DMS114 treated with DMSO at 0.1 percent for 48 hours (cell line): ENCODE data around the gene SLC10A1.
"Not testable (repeated sequence)": the region's sequence is repeated elsewhere in the genome, so short reads cannot be mapped to it uniquely, and the experiment has no call there.

Source experiments
- DNase-seq: peaks from one replicate; lab custom pipeline; 2025; ENCODE audit not compliant: unreplicated experiment; lab: John Stamatoyannopoulos, UW

The SLC10A1 gene

DNA sequence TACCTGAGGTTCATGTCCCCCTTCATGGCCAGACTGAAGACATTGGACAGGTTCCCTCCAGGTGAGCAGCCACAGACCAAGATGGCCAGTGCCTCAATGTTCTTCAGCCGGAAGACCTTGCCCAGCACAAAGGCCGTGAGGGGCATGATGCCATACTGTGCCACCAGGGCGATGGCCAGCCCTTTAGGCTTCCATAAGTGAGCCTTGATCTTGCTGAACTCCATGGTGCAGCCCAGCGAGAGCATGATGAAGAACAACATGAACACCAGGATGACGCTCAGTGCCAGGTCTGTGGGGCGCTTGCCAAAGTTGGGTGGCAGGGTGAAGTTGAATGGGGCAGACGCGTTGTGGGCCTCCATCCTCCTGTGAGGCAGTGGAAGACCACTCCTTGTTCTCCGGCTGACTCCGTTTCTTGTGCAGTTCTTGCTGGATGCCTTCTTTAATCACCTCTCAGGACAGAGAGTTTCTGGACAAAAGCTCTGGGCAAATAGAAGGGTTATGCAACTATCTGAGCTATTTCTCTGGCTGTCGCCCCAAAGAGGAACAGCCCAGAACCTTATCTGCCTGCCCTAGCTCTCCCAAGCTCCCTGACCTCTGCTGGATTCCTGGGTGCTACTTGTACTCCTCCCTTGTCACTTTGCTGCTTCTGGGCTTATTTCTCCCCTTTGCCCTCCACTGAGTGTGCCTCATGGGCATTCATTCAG, at the start of gene SLC10A1:
Gene SLC10A1 (minus strand): TSS at position 445 of the 704 bp plus-strand sequence. CDS start 86 bp downstream, at position 359.
- DNase-seq: no peak

GRCh38 chr14:69845787-69846186, 48.7 kb upstream of the SLC10A1 start:
- DNase-seq: no peak

GRCh38 chr14:69845050-69845581, 48.1 kb upstream of the SLC10A1 start:
- DNase-seq: no peak

DNA sequence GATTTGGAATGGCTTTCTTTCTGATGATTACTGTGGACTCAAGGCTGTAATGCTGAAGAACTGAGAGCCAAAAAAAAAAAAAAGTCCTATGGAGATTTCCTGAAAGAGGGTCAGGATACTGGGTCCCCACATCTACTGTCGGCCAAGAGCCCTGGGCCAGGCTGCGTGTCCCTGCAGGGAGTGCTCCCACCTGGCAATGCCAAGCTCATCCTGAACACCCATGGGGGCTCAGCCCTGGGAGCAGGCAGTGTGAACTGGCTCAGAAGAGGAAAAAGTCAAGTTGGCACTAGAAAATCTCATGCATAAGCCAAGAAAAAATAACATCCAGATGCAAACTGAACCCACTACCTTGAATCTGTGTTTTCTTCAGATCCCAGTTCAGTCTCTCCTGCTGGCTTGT, 47.1 kb upstream of the SLC10A1 start:
- DNase-seq: no peak

DNA sequence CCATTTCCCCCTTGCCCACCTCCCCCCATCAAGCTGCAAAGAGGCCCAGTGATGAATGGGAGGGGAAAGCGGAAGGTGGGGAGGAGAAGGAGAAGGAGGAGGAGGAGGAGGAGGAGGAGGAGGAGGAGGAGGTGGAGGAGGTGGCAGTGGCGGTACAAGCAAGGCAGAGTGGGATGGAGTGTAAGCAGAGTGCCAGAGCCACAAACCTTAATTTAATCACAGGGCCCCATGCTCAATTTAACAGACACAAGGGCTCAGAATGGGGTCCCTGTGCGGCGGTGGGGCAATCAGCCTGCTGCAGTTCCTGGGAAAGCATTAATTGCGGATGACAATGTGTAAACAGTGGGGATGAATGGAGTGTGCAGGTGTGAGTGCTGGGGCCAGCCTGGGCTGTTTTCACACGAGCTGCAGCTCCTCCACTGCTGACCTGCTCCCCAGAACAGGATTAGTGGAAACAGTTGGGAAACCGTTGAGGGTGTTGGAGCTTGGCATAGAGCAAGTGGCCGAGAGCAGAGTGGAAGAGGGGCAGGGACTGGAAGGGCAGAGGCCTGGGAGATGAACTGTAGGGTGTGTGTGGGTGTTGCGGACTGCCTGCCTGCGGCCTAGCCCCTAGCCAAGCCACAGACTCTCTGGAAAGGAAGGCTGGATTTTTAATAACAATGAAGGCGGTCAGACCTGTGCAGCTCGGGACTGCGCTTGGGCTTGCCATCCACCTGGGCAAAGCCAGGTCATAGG, 45.8 kb upstream of the SLC10A1 start:
- no peak for DNase-seq

GRCh38 chr14:69841656-69842055, 44.6 kb upstream of the SLC10A1 start:
- DNase-seq: no peak

DNA sequence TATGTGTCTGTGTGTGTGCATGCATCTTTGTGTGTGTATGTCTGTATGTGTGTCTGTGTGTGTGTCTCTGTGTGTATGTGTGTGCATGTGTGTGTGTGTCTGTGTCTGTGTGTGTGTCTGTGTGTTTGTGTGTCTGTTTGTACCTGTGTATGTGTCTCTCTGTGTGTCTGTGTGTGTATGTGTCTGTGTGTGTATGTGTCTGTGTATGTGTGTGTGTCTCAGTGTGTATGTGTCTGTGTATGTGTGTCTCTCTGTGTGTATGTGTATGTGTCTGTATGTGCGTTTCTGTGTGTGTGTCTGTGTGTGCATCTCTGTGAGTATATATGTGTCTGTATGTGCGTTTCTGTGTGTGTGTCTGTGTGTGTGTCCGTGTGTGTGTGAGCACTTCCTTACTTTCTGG, 42.6 kb upstream of the SLC10A1 start:
- DNase-seq: no peak

DNA sequence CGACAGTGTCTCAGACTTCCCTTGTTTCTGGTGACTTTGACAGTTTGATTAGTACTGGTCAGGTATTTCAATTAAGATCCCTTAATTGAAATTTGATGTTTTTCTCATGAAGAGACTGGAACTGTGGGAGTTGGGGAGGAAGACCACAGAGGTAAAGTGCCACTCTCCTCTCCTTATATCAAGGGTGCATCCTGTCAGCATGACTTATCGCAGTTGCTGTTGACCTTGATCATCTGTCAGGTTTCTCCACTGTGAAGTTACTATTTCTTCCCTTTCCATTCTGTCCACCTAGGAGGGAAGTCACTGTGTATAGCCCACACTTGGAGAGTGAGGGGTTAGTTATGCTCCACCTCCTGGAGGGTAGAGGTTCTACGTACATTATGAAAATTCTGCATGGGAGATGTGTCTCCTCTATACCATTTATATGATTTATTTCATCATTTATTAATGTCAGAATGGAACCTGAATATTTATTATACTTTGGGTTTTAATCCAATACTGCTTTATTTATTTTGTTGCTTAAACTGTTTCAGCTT, 41.9 kb upstream of the SLC10A1 start:
- no peak for DNase-seq

DNA sequence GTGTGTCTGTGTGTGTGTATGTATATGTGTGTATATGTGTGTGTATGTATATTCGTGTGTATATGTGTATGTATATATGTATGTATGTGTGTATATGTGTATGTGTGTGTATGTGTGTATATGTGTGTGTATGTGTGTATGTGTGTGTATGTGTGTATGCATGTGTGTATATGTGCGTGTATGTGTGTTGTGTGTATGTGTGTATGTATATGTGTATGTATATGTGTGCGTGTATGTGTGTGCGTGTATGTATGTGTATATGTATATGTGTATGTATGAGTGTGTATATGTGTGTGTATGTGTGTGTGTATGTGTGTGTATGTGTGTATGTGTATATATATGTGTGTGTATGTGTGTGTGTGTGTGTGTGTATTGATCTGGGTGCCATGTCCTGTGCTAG, 31.8 kb upstream of the SLC10A1 start:
- no peak for DNase-seq

GRCh38 chr14:69828354-69828753, 31.3 kb upstream of the SLC10A1 start:
- no peak for DNase-seq

DNA sequence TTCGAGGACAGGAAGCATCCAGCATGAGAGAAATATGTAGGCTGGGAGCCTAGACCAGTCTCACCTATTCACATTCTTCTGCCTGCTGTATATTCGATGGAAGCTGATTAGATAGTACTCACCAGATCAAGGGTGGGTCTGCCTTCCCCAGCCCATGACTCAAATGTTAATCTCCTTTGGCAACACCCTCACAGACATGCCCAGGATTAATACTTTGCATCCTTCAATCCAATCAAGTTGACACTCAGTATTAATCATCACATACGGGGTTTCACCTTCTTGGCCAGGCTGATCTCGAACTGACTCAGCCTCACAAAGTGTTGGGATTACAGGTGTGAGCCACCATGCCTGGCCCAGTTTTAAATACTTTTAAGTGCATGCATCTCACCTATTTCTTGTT, 30.5 kb upstream of the SLC10A1 start:
- no peak for DNase-seq

DNA sequence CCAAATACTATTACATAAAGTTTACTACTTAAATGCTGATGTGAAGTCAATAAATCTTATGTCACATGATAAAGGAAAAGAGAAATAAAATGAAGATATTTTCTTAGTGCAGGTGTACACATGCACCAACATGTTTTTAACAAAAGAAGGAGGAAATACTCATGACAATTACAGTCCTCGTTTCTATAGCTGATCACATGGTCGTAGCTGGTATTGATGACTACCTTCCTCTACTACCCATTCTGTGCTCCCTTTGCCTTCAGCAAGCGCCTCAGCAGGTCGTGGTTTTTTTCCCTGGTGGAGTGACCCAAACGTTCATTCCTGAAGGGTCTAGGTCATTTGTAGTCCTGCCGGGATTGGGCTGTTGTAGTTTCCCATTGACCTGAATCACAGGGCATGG, 25.4 kb upstream of the SLC10A1 start:
- DNase-seq: no peak

DNA sequence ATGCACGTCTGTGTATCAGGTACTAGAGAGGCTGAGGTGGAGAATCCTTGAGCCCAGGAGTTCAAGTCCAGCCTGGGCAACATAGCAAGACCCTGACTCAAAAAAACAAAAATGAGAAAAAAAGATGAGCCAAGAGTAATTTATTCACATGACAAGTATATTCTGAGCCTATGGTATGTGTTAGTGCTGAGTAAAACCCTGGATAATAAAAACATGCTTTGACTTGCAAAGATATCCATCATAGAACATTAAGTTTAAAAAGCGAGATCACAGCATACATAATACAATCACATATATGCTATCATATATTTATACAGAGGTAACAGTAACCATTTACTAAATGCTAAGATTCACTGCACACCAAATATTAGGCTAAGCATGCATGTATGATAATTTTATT, 23.9 kb upstream of the SLC10A1 start:
- no peak for DNase-seq

DNA sequence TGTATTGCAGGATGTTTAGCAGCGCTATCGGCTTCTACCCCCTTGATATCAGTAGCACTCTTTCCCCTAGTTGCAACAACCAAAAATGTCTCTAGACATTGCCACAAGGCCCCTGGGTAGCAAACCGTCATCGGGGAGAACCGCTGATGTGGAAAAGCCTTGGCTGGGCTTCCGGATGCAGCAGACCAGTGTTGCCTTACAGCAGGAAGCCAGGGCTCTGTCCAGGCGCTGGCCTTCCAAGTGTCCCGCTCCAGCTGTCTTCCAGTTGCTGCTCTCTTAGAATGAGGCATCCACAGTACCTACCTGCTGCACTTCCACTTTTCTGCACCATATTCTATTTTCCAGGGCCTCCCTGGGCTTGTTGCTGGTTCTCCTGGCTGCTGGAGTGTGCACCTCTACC, 22.6 kb upstream of the SLC10A1 start:
- no peak for DNase-seq

- peak; percentile 53 for DNase-seq
Measured at GRCh38 chr14:69818758-69819191, 21.7 kb upstream of the SLC10A1 start.

- DNase-seq: no peak
Measured at GRCh38 chr14:69816216-69816615, 19.2 kb upstream of the SLC10A1 start.

DNA sequence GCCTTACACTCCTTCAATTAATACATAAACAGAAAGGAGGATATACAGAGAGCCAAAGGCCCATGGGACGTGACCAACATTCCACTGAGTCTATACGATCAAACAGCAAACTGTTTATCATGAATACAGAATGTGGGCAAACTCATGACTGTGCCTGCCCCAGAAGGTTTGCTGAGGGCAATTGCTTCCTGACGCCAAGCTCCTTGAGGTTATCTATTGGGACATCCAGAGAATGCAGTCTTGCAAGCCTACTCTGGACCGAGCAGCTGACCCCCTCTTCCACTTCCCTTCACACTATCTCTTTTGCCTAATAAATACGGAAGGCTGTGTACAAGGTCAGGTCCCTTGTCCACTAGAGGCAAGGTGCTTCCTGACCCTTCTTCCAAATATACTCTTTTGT, 18.5 kb upstream of the SLC10A1 start:
- no peak for DNase-seq

DNA sequence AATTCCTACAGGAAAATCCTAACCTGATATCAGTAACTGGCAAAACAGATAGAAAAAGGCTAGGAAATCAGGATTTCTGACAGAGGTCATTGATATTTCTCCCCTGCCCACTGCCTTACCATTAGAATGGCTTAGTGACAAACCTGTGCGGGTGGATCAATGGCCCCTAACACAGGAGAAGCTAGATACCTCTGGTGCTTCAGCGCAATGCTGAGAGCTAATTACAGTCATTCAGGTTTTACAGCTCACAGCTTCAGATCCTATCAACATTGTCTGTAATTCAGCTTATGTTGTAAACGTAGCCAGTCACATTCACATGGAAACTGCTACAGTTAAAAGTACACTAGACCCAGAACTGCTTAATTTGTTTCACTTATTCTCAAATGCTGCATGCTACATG, 17.4 kb upstream of the SLC10A1 start:
- no peak for DNase-seq

GRCh38 chr14:69813346-69813745, 16.3 kb upstream of the SLC10A1 start:
- DNase-seq: not testable (repeated sequence)

DNA sequence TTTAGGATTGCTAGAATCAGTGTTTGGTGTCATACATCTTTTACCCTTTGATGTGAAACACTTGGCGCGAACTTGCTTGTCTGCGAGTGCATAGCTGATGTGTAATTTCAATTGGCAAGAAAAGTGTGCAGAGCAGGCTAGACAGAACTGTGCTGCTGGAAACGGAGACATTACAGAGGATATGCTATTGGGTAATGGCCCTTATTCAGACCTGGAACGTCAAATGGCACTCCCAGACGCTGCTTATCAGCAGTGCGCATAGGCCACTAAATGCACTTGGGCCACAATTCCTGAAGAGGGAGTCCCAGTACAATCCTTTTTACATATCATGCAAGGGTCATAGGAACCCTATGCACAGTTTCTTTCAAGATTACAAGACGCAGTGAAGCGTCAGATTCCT, 15.7 kb upstream of the SLC10A1 start:
- DNase-seq: no peak

- no peak for DNase-seq
Measured at GRCh38 chr14:69811868-69812252, 14.8 kb upstream of the SLC10A1 start.

GRCh38 chr14:69811227-69811867, 14.3 kb upstream of the SLC10A1 start:
- DNase-seq: no peak
